Measurements from ENCODE around the gene SLC6A6.

- TF ChIP-seq CTCF (IDR thresholded peaks at IDR 0.05; ENCODE audit: poor library complexity) = no peak
- TF ChIP-seq EZH2 (IDR thresholded peaks at IDR 0.05; ENCODE audit: borderline replicate concordance) = no peak
- TF ChIP-seq EZH2phosphoT487 (IDR thresholded peaks at IDR 0.05; ENCODE audit: low read depth, severe bottlenecking, unreplicated experiment) = no peak
Measured at GRCh38 chr3:14502472-14502871, 100.1 kb downstream of the SLC6A6 start.

All from hepatocyte (in vitro differentiated cells).